HCT116 (cell line): Measurements from ENCODE around the gene SLC25A12.

Source experiments
- EGR1 ChIP-seq: IDR thresholded peaks from 2 replicates; pipeline ENCODE4 v1.6.1; 2012; ENCODE audit warnings: low read depth
- EZH2 ChIP-seq: fragments of 200-600 bp; sonication (generic); IDR thresholded peaks from 2 replicates; pipeline ENCODE4 v1.6.1; 2017; ENCODE audit warnings: antibody characterized with exemption, mixed run types
- EZH2phosphoT487 ChIP-seq: fragments of 200-600 bp; IDR thresholded peaks from 2 replicates; pipeline ENCODE4 v1.6.1; 2018; ENCODE audit warnings: antibody characterized with exemption, borderline replicate concordance
- FOSL1 ChIP-seq: IDR thresholded peaks from 2 replicates; pipeline ENCODE4 v1.6.1; 2012; ENCODE audit warnings: low read depth
- POLR2A ChIP-seq: IDR thresholded peaks from 2 replicates; pipeline ENCODE4 v1.7.0; 2011; ENCODE audit warnings: borderline replicate concordance; ENCODE audit not compliant: insufficient read depth, insufficient read length; ENCODE audit errors: extremely low read depth
- POLR2AphosphoS5 ChIP-seq: IDR thresholded peaks from 2 replicates; pipeline ENCODE4 v1.6.1; 2011; ENCODE audit warnings: mild to moderate bottlenecking, low read depth, low read length, moderate library complexity
- SIN3A ChIP-seq: IDR thresholded peaks from 2 replicates; pipeline ENCODE4 v1.6.1; 2012; ENCODE audit warnings: low read depth
- SP1 ChIP-seq: IDR thresholded peaks from 2 replicates; pipeline ENCODE4 v1.6.1; 2012; ENCODE audit warnings: low read depth
- TCF7L2 ChIP-seq: IDR thresholded peaks from 2 replicates; pipeline ENCODE4 v1.7.0; 2011; ENCODE audit warnings: borderline replicate concordance, inconsistent platforms; ENCODE audit not compliant: insufficient read depth, insufficient read length; ENCODE audit errors: extremely low read depth
- ZNF274 ChIP-seq: fragments of 200-500 bp; sonication (Bioruptor generic); IDR thresholded peaks from 2 replicates; pipeline ENCODE4 v1.6.1; 2014; ENCODE audit warnings: mild to moderate bottlenecking, low read depth, low read length, inconsistent platforms
- TF ChIP-seq, protein P1 (sequence below), 3 experiments: fragments of 200-600 bp in 1 of 3; sonication (generic) in 1 of 3; IDR thresholded peaks in 2 of 3; conservative IDR thresholded peaks in 1 of 3; 2 replicates each; pipeline ENCODE4 v1.5.1; 2012 to 2017; ENCODE audit warnings: low read depth in 2 of 3, low read length in 2 of 3, antibody characterized with exemption in 1 of 3, borderline replicate concordance in 1 of 3, control low read depth in 1 of 3, mild to moderate bottlenecking in 1 of 3, mixed read lengths in 1 of 3, mixed run types in 1 of 3, moderate library complexity in 1 of 3; ENCODE audit not compliant: insufficient read depth in 1 of 3
- TF ChIP-seq, protein P2 (sequence below): IDR thresholded peaks from 2 replicates; pipeline ENCODE4 v1.6.1; 2012; ENCODE audit warnings: low read depth
- TF ChIP-seq, protein P3 (sequence below): IDR thresholded peaks from 2 replicates; pipeline ENCODE4 v1.6.1; 2012

DNA sequence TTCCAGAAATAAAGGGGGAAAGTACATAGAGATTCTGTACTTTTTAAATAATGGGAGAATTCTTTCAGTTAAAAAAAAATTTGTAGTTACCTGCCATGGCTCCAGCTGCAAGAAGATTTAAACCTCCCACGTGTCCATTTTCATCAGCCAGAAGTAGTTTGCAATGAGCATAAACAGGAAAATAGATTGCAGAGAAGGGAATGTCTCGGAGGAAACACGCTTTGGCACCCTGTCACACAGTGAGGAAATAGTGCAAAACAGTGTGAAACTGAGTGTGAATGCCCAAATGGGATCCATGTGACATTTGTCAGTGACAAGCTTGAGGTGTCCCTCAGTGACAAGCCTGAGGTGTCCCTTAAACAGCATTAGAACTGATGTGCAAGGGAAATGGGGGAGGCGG lies 102.7 kb downstream of the SLC25A12 start:
- TF ChIP-seq EZH2phosphoT487 (no peak), EZH2 (no peak), TCF7L2 (no peak), FOSL1 (no peak), POLR2A (no peak), ZNF274 (no peak), POLR2AphosphoS5 (no peak), SIN3A (no peak), SP1 (no peak), EGR1 (no peak)
- TF ChIP-seq, protein P1, sequence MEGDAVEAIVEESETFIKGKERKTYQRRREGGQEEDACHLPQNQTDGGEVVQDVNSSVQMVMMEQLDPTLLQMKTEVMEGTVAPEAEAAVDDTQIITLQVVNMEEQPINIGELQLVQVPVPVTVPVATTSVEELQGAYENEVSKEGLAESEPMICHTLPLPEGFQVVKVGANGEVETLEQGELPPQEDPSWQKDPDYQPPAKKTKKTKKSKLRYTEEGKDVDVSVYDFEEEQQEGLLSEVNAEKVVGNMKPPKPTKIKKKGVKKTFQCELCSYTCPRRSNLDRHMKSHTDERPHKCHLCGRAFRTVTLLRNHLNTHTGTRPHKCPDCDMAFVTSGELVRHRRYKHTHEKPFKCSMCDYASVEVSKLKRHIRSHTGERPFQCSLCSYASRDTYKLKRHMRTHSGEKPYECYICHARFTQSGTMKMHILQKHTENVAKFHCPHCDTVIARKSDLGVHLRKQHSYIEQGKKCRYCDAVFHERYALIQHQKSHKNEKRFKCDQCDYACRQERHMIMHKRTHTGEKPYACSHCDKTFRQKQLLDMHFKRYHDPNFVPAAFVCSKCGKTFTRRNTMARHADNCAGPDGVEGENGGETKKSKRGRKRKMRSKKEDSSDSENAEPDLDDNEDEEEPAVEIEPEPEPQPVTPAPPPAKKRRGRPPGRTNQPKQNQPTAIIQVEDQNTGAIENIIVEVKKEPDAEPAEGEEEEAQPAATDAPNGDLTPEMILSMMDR (IDR thresholded peaks at IDR 0.05 in 2 of 3, conservative IDR thresholded peaks at IDR 0.05 in 1 of 3; ENCODE audit: borderline replicate concordance in 1 of 3, insufficient read depth in 1 of 3, low read depth in 2 of 3, low read length in 2 of 3): no peak
- TF ChIP-seq, protein P2, sequence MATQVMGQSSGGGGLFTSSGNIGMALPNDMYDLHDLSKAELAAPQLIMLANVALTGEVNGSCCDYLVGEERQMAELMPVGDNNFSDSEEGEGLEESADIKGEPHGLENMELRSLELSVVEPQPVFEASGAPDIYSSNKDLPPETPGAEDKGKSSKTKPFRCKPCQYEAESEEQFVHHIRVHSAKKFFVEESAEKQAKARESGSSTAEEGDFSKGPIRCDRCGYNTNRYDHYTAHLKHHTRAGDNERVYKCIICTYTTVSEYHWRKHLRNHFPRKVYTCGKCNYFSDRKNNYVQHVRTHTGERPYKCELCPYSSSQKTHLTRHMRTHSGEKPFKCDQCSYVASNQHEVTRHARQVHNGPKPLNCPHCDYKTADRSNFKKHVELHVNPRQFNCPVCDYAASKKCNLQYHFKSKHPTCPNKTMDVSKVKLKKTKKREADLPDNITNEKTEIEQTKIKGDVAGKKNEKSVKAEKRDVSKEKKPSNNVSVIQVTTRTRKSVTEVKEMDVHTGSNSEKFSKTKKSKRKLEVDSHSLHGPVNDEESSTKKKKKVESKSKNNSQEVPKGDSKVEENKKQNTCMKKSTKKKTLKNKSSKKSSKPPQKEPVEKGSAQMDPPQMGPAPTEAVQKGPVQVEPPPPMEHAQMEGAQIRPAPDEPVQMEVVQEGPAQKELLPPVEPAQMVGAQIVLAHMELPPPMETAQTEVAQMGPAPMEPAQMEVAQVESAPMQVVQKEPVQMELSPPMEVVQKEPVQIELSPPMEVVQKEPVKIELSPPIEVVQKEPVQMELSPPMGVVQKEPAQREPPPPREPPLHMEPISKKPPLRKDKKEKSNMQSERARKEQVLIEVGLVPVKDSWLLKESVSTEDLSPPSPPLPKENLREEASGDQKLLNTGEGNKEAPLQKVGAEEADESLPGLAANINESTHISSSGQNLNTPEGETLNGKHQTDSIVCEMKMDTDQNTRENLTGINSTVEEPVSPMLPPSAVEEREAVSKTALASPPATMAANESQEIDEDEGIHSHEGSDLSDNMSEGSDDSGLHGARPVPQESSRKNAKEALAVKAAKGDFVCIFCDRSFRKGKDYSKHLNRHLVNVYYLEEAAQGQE: no peak
- TF ChIP-seq, protein P3, sequence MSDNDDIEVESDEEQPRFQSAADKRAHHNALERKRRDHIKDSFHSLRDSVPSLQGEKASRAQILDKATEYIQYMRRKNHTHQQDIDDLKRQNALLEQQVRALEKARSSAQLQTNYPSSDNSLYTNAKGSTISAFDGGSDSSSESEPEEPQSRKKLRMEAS: no peak
